KMS-11 (cell line): ENCODE data around the gene THEM4.

Experiments used
- H2AFZ ChIP-seq: fragments of 200-600 bp; sonication (generic); 2 replicates; pipeline ENCODE4 v1.6.1; 2016; ENCODE audit warnings: antibody characterized with exemption, mixed run types, low read depth
- H3K27ac ChIP-seq: fragments of 200-600 bp; sonication (generic); 2 replicates; pipeline ENCODE4 v1.6.1; 2016; ENCODE audit warnings: mild to moderate bottlenecking, mixed run types
- H3K27me3 ChIP-seq: fragments of 200-600 bp; sonication (generic); 2 replicates; pipeline ENCODE4 v1.6.1; 2017; ENCODE audit warnings: mild to moderate bottlenecking, low read depth, mixed run types, moderate library complexity; ENCODE audit not compliant: insufficient read depth
- H3K36me3 ChIP-seq: fragments of 200-600 bp; sonication (generic); 2 replicates; pipeline ENCODE4 v1.6.1; 2017; ENCODE audit warnings: mild to moderate bottlenecking, mixed run types; ENCODE audit not compliant: insufficient read depth
- H3K4me1 ChIP-seq: fragments of 200-600 bp; sonication (generic); 2 replicates; pipeline ENCODE4 v1.6.1; 2016; ENCODE audit warnings: mild to moderate bottlenecking, low read depth, mixed run types; ENCODE audit not compliant: poor library complexity, severe bottlenecking
- H3K4me2 ChIP-seq: fragments of 200-600 bp; sonication (generic); 2 replicates; pipeline ENCODE4 v1.7.0; 2016; ENCODE audit warnings: mild to moderate bottlenecking, mixed run types
- H3K4me3 ChIP-seq: fragments of 200-600 bp; sonication (generic); IDR thresholded peaks from 2 replicates; pipeline ENCODE4 v1.6.1; 2017; ENCODE audit warnings: low read depth, low read length, mixed read lengths; ENCODE audit not compliant: insufficient read depth
- H3K79me2 ChIP-seq: fragments of 200-600 bp; sonication (generic); 2 replicates; pipeline ENCODE4 v1.6.1; 2016; ENCODE audit warnings: low read depth, mixed run types; ENCODE audit not compliant: insufficient read depth
- H3K9ac ChIP-seq: fragments of 200-600 bp; sonication (generic); 2 replicates; pipeline ENCODE4 v1.6.1; 2016; ENCODE audit warnings: mild to moderate bottlenecking, mixed run types
- H4K20me1 ChIP-seq: fragments of 200-600 bp; sonication (generic); 2 replicates; pipeline ENCODE4 v1.6.1; 2016; ENCODE audit warnings: mild to moderate bottlenecking, mixed run types; ENCODE audit not compliant: insufficient read depth
- TF ChIP-seq, protein P1 (sequence below): fragments of 200-600 bp; sonication (generic); conservative IDR thresholded peaks from 2 replicates; pipeline ENCODE4 v1.6.1; 2017; ENCODE audit warnings: low read depth, mild to moderate bottlenecking, antibody characterized with exemption, low read length, moderate library complexity, mixed read lengths

THEM4 gene

DNA sequence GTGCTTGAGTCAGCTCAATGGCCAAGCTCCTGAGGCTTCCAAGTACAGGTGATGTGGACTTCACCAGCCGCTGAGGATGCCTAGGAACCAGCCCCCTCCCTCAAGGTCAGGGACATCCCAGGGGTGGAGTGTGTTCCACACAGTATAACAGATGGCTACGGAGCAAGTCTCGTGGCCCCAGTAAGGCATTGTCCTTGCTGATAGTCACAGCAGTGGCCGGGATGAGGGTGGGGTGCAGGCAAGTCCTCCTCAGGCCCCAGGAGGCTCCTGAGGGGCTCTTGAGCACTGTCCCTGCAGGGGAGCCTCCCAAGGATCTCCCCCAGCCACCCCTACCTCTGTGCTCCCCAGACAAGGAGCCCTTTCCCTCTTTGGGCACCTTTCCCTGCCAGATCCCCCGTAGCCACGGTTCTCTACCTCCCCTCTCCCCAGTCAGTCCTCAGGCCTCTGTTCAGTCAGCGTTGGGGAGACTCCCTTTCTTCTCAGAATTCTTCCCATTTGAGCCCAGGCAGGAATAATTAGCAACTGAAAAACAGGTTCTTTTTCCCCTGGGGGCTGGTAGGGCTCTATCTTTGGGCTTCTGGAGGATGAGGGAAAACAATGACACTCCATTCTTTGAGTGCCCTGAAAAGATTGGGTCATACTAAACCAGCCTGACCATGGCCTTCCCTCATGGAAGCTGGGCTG lies 48.7 kb downstream of the THEM4 start:
- no peaks in the 10 kb centered on the region for H3K79me2 ChIP-seq
- no peak overlapping the region for H3K27ac ChIP-seq
- H3K36me3 ChIP-seq = no peaks in the 10 kb centered on the region
- H3K4me2 ChIP-seq = no peak overlapping the region
- no peaks in the 10 kb centered on the region for H4K20me1 ChIP-seq
- H3K9ac ChIP-seq = no peak overlapping the region
- H3K4me3 ChIP-seq = no peak overlapping the region
- TF ChIP-seq, protein P1, sequence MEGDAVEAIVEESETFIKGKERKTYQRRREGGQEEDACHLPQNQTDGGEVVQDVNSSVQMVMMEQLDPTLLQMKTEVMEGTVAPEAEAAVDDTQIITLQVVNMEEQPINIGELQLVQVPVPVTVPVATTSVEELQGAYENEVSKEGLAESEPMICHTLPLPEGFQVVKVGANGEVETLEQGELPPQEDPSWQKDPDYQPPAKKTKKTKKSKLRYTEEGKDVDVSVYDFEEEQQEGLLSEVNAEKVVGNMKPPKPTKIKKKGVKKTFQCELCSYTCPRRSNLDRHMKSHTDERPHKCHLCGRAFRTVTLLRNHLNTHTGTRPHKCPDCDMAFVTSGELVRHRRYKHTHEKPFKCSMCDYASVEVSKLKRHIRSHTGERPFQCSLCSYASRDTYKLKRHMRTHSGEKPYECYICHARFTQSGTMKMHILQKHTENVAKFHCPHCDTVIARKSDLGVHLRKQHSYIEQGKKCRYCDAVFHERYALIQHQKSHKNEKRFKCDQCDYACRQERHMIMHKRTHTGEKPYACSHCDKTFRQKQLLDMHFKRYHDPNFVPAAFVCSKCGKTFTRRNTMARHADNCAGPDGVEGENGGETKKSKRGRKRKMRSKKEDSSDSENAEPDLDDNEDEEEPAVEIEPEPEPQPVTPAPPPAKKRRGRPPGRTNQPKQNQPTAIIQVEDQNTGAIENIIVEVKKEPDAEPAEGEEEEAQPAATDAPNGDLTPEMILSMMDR = no peak
- no peaks in the 10 kb centered on the region for H3K27me3 ChIP-seq
- peaks cover 5% of the 10 kb centered on the region for H3K4me1 ChIP-seq
- no peak overlapping the region for H2AFZ ChIP-seq

- H3K9ac ChIP-seq = no peak overlapping the region
- H3K27me3 ChIP-seq = no peaks in the 10 kb centered on the region
- no peak overlapping the region for H3K4me3 ChIP-seq
- peaks cover 5% of the 10 kb centered on the region for H3K4me1 ChIP-seq
- H3K36me3 ChIP-seq = no peaks in the 10 kb centered on the region
- no peaks in the 10 kb centered on the region for H3K79me2 ChIP-seq
- no peak overlapping the region for H3K4me2 ChIP-seq
- H4K20me1 ChIP-seq = no peaks in the 10 kb centered on the region
- no peak overlapping the region for H2AFZ ChIP-seq
- H3K27ac ChIP-seq = no peak overlapping the region
- TF ChIP-seq, protein P1 = no peak
Observed at GRCh38 chr1:151859891-151860293, 49.4 kb downstream of the THEM4 start.

- H4K20me1 ChIP-seq = no peaks in the 10 kb centered on the region
- no peaks in the 10 kb centered on the region for H3K27me3 ChIP-seq
- no peak overlapping the region for H3K9ac ChIP-seq
- H3K4me3 ChIP-seq = no peak overlapping the region
- H3K27ac ChIP-seq = no peak overlapping the region
- H3K36me3 ChIP-seq = no peaks in the 10 kb centered on the region
- peaks cover 5% of the 10 kb centered on the region for H3K4me1 ChIP-seq
- TF ChIP-seq, protein P1 = no peak
- no peak overlapping the region for H3K4me2 ChIP-seq
- H3K79me2 ChIP-seq = no peaks in the 10 kb centered on the region
- no peak overlapping the region for H2AFZ ChIP-seq
Observed at GRCh38 chr1:151858886-151859665, 50.2 kb downstream of the THEM4 start.

- H3K4me1 ChIP-seq = peaks cover 5% of the 10 kb centered on the region
- no peak overlapping the region for H3K9ac ChIP-seq
- H3K27ac ChIP-seq = no peak overlapping the region
- no peak overlapping the region for H3K4me3 ChIP-seq
- no peaks in the 10 kb centered on the region for H3K79me2 ChIP-seq
- no peaks in the 10 kb centered on the region for H4K20me1 ChIP-seq
- H3K4me2 ChIP-seq = no peak overlapping the region
- no peaks in the 10 kb centered on the region; the same call in 1 of the 2 replicates for H3K27me3 ChIP-seq
- TF ChIP-seq, protein P1 = no peak
- no peak overlapping the region for H2AFZ ChIP-seq
- no peaks in the 10 kb centered on the region for H3K36me3 ChIP-seq
Observed at GRCh38 chr1:151858030-151858746, 51.1 kb downstream of the THEM4 start.
